NCI-H1092 (cell line): ENCODE results near the gene STS.

ENCODE experiments used
- DNase-seq: peaks from one replicate; lab custom pipeline; 2025; lab: John Stamatoyannopoulos, UW

Gene STS, protein sequence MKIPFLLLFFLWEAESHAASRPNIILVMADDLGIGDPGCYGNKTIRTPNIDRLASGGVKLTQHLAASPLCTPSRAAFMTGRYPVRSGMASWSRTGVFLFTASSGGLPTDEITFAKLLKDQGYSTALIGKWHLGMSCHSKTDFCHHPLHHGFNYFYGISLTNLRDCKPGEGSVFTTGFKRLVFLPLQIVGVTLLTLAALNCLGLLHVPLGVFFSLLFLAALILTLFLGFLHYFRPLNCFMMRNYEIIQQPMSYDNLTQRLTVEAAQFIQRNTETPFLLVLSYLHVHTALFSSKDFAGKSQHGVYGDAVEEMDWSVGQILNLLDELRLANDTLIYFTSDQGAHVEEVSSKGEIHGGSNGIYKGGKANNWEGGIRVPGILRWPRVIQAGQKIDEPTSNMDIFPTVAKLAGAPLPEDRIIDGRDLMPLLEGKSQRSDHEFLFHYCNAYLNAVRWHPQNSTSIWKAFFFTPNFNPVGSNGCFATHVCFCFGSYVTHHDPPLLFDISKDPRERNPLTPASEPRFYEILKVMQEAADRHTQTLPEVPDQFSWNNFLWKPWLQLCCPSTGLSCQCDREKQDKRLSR

DNA sequence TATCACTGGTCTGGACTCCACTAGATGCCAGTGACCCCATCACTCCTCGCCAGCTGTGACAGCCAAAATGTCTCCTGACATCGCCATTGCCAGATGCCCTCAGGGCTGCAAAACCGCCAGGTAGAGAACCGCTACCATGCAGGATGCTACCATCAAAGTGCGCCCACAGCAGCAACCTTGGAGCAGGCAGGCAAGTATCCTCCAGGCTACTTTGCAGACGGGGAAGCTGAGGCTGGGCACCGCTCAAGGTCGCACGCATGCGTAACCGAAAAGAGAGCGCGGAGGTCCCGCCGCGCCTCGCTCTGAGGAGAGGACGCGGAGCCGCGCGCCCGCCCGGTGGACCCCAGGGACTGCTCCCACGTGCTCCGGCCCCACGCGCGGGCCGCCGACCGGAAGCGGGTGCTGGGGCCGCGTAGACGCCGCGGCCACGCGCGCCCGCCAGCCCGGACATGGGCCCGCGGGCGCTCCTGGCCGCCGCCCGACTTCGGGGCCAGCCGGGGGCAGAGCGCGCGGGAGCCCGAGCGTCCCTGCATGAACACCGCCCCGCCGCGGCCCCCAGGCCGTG lies at the start of gene STS:
Gene STS, plus strand, starts transcription at position 300 of the 565 bp plus-strand sequence. CDS start 105,488 bp downstream, outside the sequence.
- peak; percentile 25 for DNase-seq

DNA sequence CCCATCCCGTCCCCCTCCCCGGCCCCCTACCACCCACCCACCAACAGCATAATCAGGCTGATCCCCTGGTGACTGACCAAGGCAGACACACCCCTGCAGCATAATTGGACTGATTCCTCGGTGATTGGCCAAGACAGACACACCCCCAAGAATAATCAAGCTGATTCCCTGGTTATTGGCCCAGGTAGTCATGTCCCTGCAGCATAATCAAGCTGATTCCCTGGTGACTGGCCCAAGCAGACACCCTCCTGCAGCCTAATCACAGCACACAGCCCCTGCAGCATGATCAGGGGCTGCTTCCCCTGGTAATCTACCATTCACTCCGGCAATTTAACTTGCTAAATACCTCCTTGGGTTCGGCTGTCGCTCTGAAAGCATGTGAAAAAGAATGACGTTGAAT lies 47.5 kb upstream of the STS start:
- no peak for DNase-seq

- no peak for DNase-seq
These were observed 45.4 kb upstream of the STS start for GRCh38 chrX:7102119-7102518.

GRCh38 chrX:7106649-7107048 lies 40.9 kb upstream of the STS start:
- DNase-seq: no peak

DNA sequence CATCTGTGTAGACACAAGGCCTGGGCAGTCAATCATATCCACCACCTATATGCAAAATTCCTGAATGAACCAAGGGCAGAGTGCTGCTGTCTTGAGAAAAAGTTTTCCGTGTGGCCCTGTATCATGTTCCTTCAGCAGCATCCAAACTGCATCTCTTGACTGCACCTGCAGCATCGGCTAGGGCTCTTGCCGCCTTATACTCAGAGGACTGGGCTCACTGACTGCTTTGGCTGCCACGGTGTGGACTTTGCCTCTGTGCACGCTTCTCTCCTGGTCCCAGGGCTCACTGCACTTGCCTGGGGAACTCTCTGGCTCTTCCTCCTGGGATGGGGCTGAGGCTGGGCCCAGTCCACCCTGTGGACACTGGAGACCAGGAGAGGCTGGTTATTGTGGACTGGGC lies 39.5 kb upstream of the STS start:
- DNase-seq: no peak

- DNase-seq: no peak
These were observed 38.4 kb upstream of the STS start for GRCh38 chrX:7109049-7109531.

DNA sequence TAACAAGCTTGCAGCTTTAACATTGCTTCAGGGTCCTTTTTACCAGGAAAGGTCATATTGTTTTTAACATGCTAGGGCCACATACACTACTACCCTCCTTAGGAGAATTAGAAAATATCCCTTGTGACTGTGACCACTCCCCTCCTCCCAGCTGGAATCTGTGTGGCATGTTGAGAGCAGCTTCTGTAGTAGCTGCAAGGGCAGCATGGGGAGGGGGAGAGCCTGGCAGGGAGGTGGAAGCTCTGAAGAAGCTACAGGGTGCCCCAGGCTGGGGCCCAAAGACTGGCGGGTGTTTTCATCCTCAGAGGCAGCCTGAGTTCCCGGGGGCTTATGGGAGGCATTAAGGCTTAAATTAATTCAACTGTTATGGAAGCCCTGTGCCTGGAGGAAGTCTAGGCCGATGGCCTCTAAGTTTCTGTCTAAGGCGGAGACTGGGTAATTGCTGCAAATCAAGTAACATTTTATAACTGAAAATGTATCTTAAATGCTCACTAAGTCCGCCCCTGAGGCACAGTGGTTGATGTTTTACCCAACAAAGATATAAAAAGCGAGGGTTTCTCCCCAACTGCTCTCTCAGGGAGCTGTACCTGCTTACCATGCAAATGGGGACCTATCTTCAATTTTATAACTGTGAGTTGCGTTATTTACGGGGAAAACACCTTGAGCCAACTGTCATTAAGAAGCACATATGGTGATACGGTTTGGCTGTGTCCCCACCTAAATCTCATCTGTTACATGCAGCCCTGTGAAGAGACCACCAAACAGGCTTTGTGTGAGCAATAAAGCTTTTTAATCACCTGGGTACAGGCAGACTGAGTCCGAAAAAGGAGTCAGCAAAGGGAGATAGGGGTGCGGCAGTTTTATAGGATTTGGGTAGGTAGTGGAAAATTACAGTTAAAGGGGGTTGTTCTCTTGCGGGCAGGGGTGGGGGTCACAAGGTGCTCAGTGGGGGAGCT lies 37.4 kb upstream of the STS start:
- no peak for DNase-seq

GRCh38 chrX:7110821-7111276 lies 36.7 kb upstream of the STS start:
- DNase-seq: no peak

DNA sequence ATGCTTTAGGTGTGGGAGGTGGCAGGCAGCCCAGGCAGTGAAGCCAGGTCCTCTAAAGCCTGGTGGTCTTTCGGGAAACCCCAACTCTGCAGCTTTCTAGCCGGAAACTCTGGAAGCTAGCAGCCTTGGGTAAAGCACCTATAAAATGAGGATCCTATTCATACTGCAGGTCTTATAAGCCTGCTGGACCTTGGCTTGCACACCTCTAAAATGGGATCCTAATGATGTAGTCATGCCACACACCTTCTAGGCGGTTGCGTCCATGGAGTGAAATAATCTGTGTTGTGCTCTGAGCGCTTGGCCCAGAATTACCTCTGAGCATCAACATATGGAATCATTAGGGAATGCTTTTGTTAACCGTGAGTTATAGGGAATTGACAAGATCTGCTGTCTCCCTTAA lies 36.0 kb upstream of the STS start:
- no peak for DNase-seq

DNA sequence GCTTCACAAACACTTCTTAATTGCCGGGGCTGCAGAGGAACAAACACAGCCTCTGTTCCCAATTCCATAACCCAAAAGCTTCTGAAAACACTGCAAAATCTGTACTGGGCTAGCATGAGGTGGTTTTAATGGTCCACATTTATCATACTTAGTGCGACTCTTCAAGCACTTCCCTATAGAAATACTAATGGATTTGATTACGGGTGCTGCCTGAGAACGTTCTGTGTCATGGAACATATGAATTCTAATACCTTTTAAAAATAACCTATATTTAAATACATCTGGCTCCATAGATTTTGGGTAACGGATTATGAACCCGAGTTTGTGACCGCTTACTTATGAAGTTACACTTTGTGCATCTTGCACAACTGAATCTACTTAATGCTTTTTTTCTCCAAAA lies 35.4 kb upstream of the STS start:
- no peak for DNase-seq

GRCh38 chrX:7115557-7115956 lies 32.0 kb upstream of the STS start:
- DNase-seq: no peak

- no peak for DNase-seq
These were observed 31.4 kb upstream of the STS start for GRCh38 chrX:7116081-7116480.

DNA sequence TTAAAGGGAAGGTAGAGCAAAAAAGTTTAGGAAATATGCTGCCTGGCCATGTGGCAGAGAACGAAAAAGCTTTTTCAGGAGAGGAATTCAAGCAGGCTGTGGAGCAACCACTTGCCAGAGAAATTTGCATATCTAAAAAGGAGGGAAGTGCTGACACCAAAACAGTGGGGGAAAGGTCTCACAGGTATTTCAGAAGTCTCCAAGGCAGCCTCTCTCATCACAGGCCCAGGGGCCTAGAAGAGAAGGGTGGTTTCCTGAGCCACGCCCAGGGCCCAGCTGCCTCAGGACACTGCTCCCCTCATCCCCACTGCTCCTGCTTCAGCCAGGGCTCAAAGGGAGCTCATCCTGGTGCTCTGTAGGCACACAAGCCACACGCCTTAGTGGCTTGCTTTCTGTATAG lies 29.9 kb upstream of the STS start:
- DNase-seq: no peak

DNA sequence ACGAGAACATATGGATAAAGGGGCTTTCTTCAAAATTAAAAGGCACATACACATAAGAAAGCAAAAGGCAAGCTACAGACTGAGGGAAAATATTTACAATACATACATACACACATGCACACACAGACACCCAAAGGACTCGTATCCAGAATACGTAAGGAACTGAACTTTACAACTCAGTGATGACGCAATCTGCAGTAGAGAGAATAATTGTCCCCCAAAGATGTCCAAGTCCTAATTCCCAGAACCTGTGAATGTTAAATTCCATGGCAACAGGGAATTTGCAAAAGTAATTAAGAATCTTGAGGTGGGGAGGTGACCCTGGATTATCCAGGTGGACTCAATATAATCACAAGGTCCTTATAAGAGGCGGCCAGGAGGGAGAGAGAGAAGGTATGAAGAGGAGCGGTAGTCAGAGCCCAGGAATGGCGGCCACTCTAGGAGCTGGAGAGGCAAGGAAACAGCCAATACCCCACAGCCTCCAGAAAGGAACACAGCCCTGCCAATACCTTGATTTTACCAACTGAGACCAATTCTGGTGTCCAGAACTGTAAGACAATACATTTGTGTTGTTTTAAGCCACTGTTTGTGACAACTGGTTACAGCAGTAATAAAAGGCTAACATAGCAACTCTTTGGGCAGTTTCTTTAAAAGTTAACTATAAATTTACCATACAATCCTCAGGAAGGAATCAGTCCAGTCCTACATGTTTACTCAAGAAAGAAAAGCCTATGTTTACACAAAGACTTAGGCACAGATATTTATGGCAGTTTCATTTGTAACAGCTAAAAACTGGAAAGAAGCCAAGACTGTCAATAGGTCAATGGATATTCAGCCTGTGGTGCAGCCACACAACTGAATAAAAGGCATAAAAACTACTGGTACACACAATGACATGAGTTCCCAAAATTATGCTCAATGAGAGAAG lies 27.3 kb upstream of the STS start:
- DNase-seq: no peak

- DNase-seq: no peak
These were observed 26.7 kb upstream of the STS start for GRCh38 chrX:7120878-7121219.

- no peak for DNase-seq
These were observed 20.5 kb upstream of the STS start for GRCh38 chrX:7127056-7127455.

DNA sequence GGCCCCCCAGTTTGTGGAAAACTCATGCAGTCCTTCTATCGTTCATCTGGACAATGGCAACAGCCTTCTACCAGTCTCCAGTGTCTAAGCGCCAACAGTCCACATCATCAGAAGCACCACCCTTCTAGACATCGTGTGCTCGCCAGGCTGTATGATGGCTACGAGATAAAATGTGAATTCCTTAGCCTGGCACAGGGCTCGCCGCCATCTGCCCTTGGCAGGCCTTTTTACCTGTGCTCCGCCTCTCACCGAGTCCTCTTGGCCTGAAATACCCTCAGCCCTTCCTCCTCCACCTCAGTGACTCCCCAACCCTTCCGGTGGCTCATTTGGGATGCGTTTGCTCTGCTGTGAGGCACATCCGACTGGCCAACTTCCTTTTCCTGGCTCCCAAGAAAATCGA lies 15.9 kb upstream of the STS start:
- no peak for DNase-seq

GRCh38 chrX:7132335-7133049 lies 15.0 kb upstream of the STS start:
- no peak for DNase-seq

DNA sequence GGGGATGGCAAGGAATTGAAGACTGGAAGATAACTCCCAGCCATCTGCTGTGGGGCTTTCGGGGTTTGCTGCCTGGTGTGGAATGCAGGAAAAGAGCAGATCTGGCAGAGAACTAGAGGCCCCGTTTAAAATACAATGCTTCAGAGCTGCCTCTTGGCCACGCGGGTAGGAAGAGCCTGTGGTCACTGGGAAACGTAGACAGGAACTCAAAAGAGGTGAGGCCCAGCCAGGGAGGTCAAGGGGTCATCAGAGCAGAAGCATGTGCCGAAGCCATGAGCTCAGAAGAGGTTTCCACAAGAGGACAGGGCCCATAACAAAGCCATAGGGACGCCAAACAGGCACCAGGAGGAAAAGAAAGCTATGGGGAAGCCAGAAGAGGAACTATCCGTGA lies 14.5 kb upstream of the STS start:
- DNase-seq: no peak

DNA sequence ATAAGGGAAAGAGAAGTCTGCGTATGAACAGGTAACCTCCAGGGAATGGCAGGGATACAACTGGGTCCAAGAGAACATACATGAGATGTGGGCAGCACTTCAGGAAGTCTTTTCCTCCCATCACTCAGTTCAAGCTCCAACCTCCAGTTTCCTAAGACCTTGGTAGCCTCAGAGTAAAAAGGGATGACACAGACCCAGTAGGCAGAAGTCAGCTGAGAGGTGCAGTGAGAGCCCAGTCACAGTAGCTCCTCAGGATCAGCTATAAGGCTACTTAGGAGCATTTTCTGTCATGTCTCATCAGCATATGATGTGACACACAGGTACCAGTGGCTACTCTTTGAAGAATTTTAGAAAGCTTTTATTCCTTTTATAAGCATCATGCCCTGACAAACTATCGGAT lies 12.5 kb upstream of the STS start:
- no peak for DNase-seq
